GM18868 (cell line): Measurements from ENCODE around the gene APOA1.
"Not testable (repeated sequence)": the region's sequence is repeated elsewhere in the genome, so short reads cannot be mapped to it uniquely, and the experiment has no call there.

ENCODE experiments used
- ATAC-seq: cut with Tn5 transposase; IDR thresholded peaks from one replicate; pipeline ENCODE4 v1.9.1; 2021; ENCODE audit warnings: mild to moderate bottlenecking, moderate library complexity; ENCODE audit not compliant: unreplicated experiment

Gene APOA1

GRCh38 chr11:116821050-116821918 is 16.1 kb downstream of the APOA1 start:
- no peak for ATAC-seq

- no peak for ATAC-seq
Measured at GRCh38 chr11:116819049-116819448, 18.4 kb downstream of the APOA1 start.

- no peak for ATAC-seq
Measured at GRCh38 chr11:116814502-116814901, 22.9 kb downstream of the APOA1 start.

GRCh38 chr11:116813781-116814471 is 23.5 kb downstream of the APOA1 start:
- ATAC-seq = no peak

GRCh38 chr11:116813170-116813569 is 24.3 kb downstream of the APOA1 start:
- no peak for ATAC-seq

- no peak for ATAC-seq
Measured at GRCh38 chr11:116812109-116812508, 25.3 kb downstream of the APOA1 start.

GRCh38 chr11:116811194-116811593 is 26.2 kb downstream of the APOA1 start:
- ATAC-seq = no peak

GRCh38 chr11:116808262-116809175 is 28.9 kb downstream of the APOA1 start:
- ATAC-seq = no peak

GRCh38 chr11:116807601-116808261 is 29.7 kb downstream of the APOA1 start:
- no peak for ATAC-seq

GRCh38 chr11:116804001-116804400 is 33.4 kb downstream of the APOA1 start:
- no peak for ATAC-seq

GRCh38 chr11:116801662-116802061 is 35.8 kb downstream of the APOA1 start:
- ATAC-seq = not testable (repeated sequence)

- no peak for ATAC-seq
Measured at GRCh38 chr11:116800610-116801009, 36.8 kb downstream of the APOA1 start.

- no peak for ATAC-seq
Measured at GRCh38 chr11:116798368-116798767, 39.1 kb downstream of the APOA1 start.

GRCh38 chr11:116797816-116798215 is 39.6 kb downstream of the APOA1 start:
- no peak for ATAC-seq

- ATAC-seq = no peak
Measured at GRCh38 chr11:116796548-116796947, 40.9 kb downstream of the APOA1 start.

- no peak for ATAC-seq
Measured at GRCh38 chr11:116794851-116795250, 42.6 kb downstream of the APOA1 start.

- ATAC-seq = no peak
Measured at GRCh38 chr11:116793772-116794097, 43.7 kb downstream of the APOA1 start.

GRCh38 chr11:116792869-116793771 is 44.3 kb downstream of the APOA1 start:
- ATAC-seq = no peak

GRCh38 chr11:116792144-116792868 is 45.1 kb downstream of the APOA1 start:
- no peak for ATAC-seq
